Measurements from ENCODE around the gene PCOLCE2. TPM values are rescaled to one million over a fixed set of nuclear protein-coding genes. Genes with fewer than 3 reads are reported as not detected.
"Not testable (repeated sequence)": the region's sequence is repeated elsewhere in the genome, so short reads cannot be mapped to it uniquely, and the experiment has no call there.

PCOLCE2 gene
- total RNA-seq, 1 donor from 2014 or later: 136 TPM

DNA sequence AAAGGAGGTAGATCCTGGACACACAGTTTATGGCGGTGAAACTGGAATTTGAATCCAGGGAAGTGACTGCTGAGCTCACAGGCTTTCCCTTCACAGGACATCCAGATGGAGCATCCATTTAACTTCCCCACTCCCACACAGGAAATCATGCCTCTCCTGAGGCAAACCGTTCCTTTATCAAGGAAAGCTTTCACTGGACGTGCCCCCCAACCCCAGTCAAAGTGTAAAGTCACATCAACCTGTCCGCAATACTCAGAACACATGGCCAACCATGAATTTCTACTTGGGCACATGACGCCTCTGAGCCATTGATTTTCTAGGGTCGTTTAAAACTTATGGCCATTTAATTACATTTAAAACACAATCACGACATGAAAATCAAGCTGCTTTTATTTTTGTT is 2.9 kb downstream of the PCOLCE2 start:
- DNase-seq (ENCODE audit: extremely low spot score in 2 of 2): no peak
- H3K9me3 ChIP-seq: no peaks in the 10 kb centered on the region
- H3K36me3 ChIP-seq: no peaks in the 10 kb centered on the region
- peaks cover 23% of the 10 kb centered on the region for H3K4me1 ChIP-seq
- TF ChIP-seq POLR2A (IDR thresholded peaks at IDR 0.05): no peak
- TF ChIP-seq POLR2AphosphoS5 (IDR thresholded peaks at IDR 0.05; ENCODE audit: insufficient read depth in 1 of 2, low read depth in 1 of 2): no peak
- TF ChIP-seq CTCF (IDR thresholded peaks at IDR 0.05): no peak
- H3K27me3 ChIP-seq: no peaks in the 10 kb centered on the region
- H3K4me3 ChIP-seq: no peak overlapping the region
- intact Hi-C loops (cut with DNase I): no loop called here
- no peak overlapping the region for H3K27ac ChIP-seq

GRCh38 chr3:142884531-142884930 is 4.4 kb downstream of the PCOLCE2 start:
- intact Hi-C loops (cut with DNase I): no loop called here
- Histone ChIP-seq H3K27me3 (no peaks in the 10 kb centered on the region), H3K4me1 (peaks cover 21% of the 10 kb centered on the region), H3K4me3 (no peak overlapping the region), H3K9me3 (no peaks in the 10 kb centered on the region), H3K27ac (no peak overlapping the region), H3K36me3 (no peaks in the 10 kb centered on the region)
- no peak for TF ChIP-seq CTCF (IDR thresholded peaks at IDR 0.05)
- no peak for TF ChIP-seq POLR2A (IDR thresholded peaks at IDR 0.05)
- no peak for TF ChIP-seq POLR2AphosphoS5 (IDR thresholded peaks at IDR 0.05; ENCODE audit: insufficient read depth in 1 of 2, low read depth in 1 of 2)
- no peak for DNase-seq (ENCODE audit: extremely low spot score in 2 of 2)

- H3K36me3 ChIP-seq; intact Hi-C loops (cut with DNase I); DNase-seq (ENCODE audit: extremely low spot score in 2 of 2): not testable (repeated sequence)
These were observed 5.3 kb downstream of the PCOLCE2 start for GRCh38 chr3:142883534-142883933.

GRCh38 chr3:142881445-142882224 is 7.2 kb downstream of the PCOLCE2 start:
- H3K4me1 ChIP-seq: no peaks in the 10 kb centered on the region
- no peaks in the 10 kb centered on the region for H3K27me3 ChIP-seq
- H3K36me3 ChIP-seq: no peaks in the 10 kb centered on the region
- TF ChIP-seq POLR2AphosphoS5 (IDR thresholded peaks at IDR 0.05; ENCODE audit: insufficient read depth in 1 of 2, low read depth in 1 of 2) (no peak), POLR2A (IDR thresholded peaks at IDR 0.05) (no peak), CTCF (IDR thresholded peaks at IDR 0.05) (no peak)
- H3K27ac ChIP-seq: no peak overlapping the region
- H3K9me3 ChIP-seq: no peaks in the 10 kb centered on the region
- no peak for DNase-seq (ENCODE audit: extremely low spot score in 2 of 2)
- no peak overlapping the region for H3K4me3 ChIP-seq
- intact Hi-C loops (cut with DNase I): no loop called here

More at GRCh38 chr3:142883534-142883933, 5.3 kb downstream of the PCOLCE2 start:
- not testable (repeated sequence) for H3K27me3 ChIP-seq, H3K4me3 ChIP-seq, H3K27ac ChIP-seq, H3K9me3 ChIP-seq
- peaks cover 11% of the 10 kb centered on the region for H3K4me1 ChIP-seq

DNA sequence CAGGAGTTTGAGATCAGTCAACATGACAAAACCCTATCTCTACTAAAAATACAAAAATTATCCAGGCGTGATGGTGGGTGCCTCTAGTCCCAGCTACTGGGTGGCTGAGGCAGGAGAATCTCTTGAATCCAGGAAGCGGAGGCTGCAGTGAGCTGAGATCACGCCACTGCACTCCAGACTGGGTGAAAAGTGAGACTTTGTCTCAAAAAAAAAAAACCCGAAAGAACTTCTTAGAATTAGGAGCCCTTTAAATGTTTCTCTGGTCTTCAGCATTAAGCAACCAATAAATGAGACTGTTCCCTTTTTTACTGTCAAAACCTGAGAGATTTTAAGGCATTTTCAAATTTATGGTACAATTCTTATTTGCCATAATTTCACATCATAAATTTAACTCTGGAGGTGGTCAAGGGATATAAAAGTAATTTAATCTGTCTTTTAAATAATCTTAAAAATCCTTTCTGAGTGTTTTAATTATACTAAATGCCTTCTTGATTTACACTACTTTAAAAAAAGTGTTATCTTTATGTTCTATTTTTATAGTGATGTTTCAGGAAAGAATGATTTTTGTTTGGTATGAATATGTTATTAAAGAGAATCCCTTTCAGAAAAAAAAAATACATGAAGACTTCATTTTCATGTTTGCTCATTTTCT is 10.1 kb downstream of the PCOLCE2 start:
- no peak for DNase-seq (ENCODE audit: extremely low spot score in 2 of 2)
- Histone ChIP-seq H3K36me3 (no peaks in the 10 kb centered on the region), H3K9me3 (no peaks in the 10 kb centered on the region), H3K27ac (no peak overlapping the region), H3K4me1 (no peaks in the 10 kb centered on the region), H3K4me3 (no peak overlapping the region), H3K27me3 (no peaks in the 10 kb centered on the region)
- TF ChIP-seq POLR2AphosphoS5 (IDR thresholded peaks at IDR 0.05; ENCODE audit: insufficient read depth in 1 of 2, low read depth in 1 of 2) (no peak), CTCF (IDR thresholded peaks at IDR 0.05) (no peak), POLR2A (IDR thresholded peaks at IDR 0.05) (no peak)
- intact Hi-C loops (cut with DNase I): no loop called here
